MM.1S (cell line): ENCODE results near the gene NCOA5.

Source experiments
- DNase-seq: peaks from one replicate; pipeline ENCODE4 v3.0.0-alpha.2; 2015
- H2AFZ ChIP-seq: fragments of 300-600 bp; sonication (generic); 2 replicates; pipeline ENCODE4 v1.6.0; 2016; ENCODE audit warnings: antibody characterized with exemption, low read length
- H3F3A ChIP-seq: fragments of 300-600 bp; sonication (generic); 2 replicates; pipeline ENCODE4 v1.6.1; 2016; ENCODE audit warnings: mild to moderate bottlenecking, antibody characterized with exemption, low read length, moderate library complexity, mixed read lengths; ENCODE audit not compliant: insufficient read depth
- H3K27ac ChIP-seq: fragments of 300-600 bp; sonication (generic); 2 replicates; pipeline ENCODE4 v1.5.1; 2016; ENCODE audit warnings: mild to moderate bottlenecking, low read length
- H3K27me3 ChIP-seq: fragments of 300-600 bp; sonication (generic); replicated peaks from 2 replicates; pipeline ENCODE4 v1.6.0; 2016; ENCODE audit warnings: low read length; ENCODE audit not compliant: insufficient read depth
- H3K36me3 ChIP-seq: fragments of 300-600 bp; sonication (generic); replicated peaks from 2 replicates; pipeline ENCODE4 v1.6.1; 2016; ENCODE audit warnings: mild to moderate bottlenecking, low read length, mixed read lengths; ENCODE audit not compliant: insufficient read depth
- H3K4me1 ChIP-seq: fragments of 300-600 bp; sonication (generic); 2 replicates; pipeline ENCODE4 v1.6.1; 2016; ENCODE audit warnings: low read length, mixed read lengths
- H3K4me2 ChIP-seq: fragments of 300-600 bp; sonication (generic); 2 replicates; pipeline ENCODE4 v1.6.0; 2016; ENCODE audit warnings: low read depth, low read length
- H3K4me3 ChIP-seq: fragments of 300-600 bp; sonication (generic); 2 replicates; pipeline ENCODE4 v1.5.1; 2016; ENCODE audit warnings: low read length, mixed read lengths
- H3K79me2 ChIP-seq: fragments of 300-600 bp; sonication (generic); 2 replicates; pipeline ENCODE4 v1.6.1; 2016; ENCODE audit warnings: mixed run types, low read length, mixed read lengths
- H3K9ac ChIP-seq: fragments of 300-600 bp; sonication (generic); 2 replicates; pipeline ENCODE4 v1.6.1; 2016; ENCODE audit warnings: low read length, mixed read lengths
- H3K9me2 ChIP-seq: fragments of 300-600 bp; sonication (generic); replicated peaks from 2 replicates; pipeline ENCODE4 v1.6.1; 2016; ENCODE audit warnings: mild to moderate bottlenecking, low read length, mixed read lengths; ENCODE audit not compliant: insufficient read depth
- H3K9me3 ChIP-seq: fragments of 300-600 bp; sonication (generic); replicated peaks from 2 replicates; pipeline ENCODE4 v1.6.1; 2016; ENCODE audit warnings: mild to moderate bottlenecking, low read length, mixed read lengths; ENCODE audit not compliant: insufficient read depth
- H4K20me1 ChIP-seq: fragments of 300-600 bp; sonication (generic); 2 replicates; pipeline ENCODE4 v1.6.1; 2016; ENCODE audit warnings: mild to moderate bottlenecking, low read length, moderate library complexity, mixed read lengths; ENCODE audit not compliant: insufficient read depth
- EZH2 ChIP-seq: fragments of 300-600 bp; sonication (generic); optimal IDR thresholded peaks from 2 replicates; pipeline ENCODE3; 2017; ENCODE audit warnings: low read depth, mild to moderate bottlenecking, antibody characterized with exemption, low read length, mixed read lengths
- EZH2phosphoT487 ChIP-seq: fragments of 300-600 bp; sonication (generic); IDR thresholded peaks from 2 replicates; pipeline ENCODE4 v1.6.1; 2018; ENCODE audit warnings: antibody characterized with exemption, low read length
- TF ChIP-seq, protein P1 (sequence below): fragments of 300-600 bp; sonication (generic); IDR thresholded peaks from 2 replicates; pipeline ENCODE4 v1.5.1; 2016; ENCODE audit warnings: antibody characterized with exemption, low read length, mixed read lengths

NCOA5 gene

DNA sequence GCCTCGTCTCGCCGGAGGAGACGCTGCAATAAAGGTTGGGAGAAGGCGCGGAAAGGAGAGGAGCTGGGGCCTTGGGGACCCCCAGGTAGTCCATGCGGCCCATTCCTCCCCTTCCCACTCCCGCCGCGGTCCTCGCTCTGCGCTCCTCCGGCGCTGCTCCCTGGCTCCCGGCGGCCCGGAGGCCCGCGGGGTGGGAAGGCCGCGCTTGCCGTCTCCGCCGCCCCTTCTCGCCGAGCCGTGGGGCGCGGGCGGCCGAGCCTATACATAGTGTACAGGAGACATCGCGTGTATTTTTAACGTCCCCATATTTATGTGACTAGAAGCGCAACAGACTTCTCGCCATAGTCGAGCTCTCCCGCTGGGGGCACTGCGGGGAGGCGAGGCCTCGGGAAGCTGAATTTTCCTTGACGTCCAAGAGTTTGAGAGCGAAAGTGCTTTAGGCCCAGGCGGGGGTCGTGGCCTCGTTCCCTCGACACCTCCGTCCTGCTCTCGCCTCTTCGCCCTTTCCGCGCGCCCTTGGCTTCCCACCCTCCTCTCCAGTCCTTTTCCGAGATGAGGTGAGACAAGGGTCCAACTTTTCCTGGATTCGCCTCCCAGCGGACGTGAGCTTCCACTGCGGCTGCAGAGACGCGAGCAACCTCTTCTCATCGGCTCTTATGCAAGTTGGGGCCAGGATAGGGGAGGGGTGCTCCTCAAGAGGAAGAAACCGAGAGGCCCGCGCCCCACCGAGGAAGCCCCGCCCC lies 31.7 kb downstream of the NCOA5 start:
- H3F3A ChIP-seq = peaks cover 6% of the 10 kb centered on the region; the same call in 1 of the 2 replicates
- no peak overlapping the region for H3K27ac ChIP-seq
- no peak for TF ChIP-seq EZH2phosphoT487
- TF ChIP-seq EZH2 = no peak
- TF ChIP-seq, protein P1, sequence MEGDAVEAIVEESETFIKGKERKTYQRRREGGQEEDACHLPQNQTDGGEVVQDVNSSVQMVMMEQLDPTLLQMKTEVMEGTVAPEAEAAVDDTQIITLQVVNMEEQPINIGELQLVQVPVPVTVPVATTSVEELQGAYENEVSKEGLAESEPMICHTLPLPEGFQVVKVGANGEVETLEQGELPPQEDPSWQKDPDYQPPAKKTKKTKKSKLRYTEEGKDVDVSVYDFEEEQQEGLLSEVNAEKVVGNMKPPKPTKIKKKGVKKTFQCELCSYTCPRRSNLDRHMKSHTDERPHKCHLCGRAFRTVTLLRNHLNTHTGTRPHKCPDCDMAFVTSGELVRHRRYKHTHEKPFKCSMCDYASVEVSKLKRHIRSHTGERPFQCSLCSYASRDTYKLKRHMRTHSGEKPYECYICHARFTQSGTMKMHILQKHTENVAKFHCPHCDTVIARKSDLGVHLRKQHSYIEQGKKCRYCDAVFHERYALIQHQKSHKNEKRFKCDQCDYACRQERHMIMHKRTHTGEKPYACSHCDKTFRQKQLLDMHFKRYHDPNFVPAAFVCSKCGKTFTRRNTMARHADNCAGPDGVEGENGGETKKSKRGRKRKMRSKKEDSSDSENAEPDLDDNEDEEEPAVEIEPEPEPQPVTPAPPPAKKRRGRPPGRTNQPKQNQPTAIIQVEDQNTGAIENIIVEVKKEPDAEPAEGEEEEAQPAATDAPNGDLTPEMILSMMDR = no peak
- no peaks in the 10 kb centered on the region for H3K9me2 ChIP-seq
- no peaks in the 10 kb centered on the region for H3K79me2 ChIP-seq
- H3K9me3 ChIP-seq = no peaks in the 10 kb centered on the region
- DNase-seq = no peak
- no peaks in the 10 kb centered on the region for H3K27me3 ChIP-seq
- H4K20me1 ChIP-seq = peaks cover 5% of the 10 kb centered on the region; the same call in 1 of the 2 replicates
- H3K4me3 ChIP-seq = no peak overlapping the region
- H2AFZ ChIP-seq = no peak overlapping the region
- peaks cover 13% of the 10 kb centered on the region for H3K4me1 ChIP-seq
- H3K36me3 ChIP-seq = 0 out of 2 replicates have a peak, but pooled peaks cover 3% of the 10 kb centered on the region
- no peak overlapping the region for H3K4me2 ChIP-seq
- H3K9ac ChIP-seq = no peak overlapping the region

DNA sequence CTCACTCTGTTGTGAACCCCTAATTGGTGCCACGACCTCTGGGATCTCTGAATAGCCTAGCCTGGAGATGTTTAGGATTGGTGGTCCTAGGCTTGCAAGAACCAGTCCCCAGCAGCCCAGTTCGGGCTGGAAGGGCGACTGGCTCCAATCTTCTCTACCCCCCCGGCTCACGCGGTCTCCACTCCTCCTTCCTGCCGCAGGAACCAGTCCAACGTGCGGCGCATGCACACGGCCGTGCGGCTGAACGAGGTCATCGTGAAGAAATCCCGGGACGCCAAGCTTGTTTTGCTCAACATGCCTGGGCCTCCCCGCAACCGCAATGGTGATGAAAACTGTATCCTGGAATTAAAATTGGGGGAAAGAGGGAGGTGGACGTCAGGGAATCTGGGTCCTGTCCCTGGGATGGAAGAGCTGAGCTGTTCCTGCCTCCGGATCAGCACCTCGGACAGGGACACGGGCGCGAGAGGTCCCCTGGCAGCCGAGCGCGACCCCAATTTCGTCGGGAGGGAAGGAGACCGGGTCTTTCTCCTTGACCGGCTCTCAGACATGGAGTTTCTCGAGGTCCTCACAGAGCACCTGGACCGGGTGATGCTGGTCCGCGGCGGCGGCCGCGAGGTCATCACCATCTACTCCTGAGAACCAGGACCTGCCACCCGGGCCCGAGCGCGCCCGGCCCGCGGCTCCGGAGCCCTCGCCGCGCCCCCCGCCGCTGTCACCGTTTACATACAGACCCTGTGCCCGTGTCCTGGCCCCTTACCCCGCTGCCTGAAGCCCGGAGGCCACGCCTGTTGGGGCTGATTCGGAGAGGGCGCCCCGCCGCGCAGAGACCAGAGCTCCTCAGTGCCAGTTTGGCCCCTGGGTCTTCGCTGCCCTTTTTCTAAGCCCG lies 32.5 kb downstream of the NCOA5 start:
- no peaks in the 10 kb centered on the region for H3K9me3 ChIP-seq
- H3K36me3 ChIP-seq = 0 out of 2 replicates have a peak, but pooled peaks cover 3% of the 10 kb centered on the region
- H3K27me3 ChIP-seq = no peaks in the 10 kb centered on the region
- TF ChIP-seq EZH2 = no peak
- no peak for TF ChIP-seq EZH2phosphoT487
- TF ChIP-seq, protein P1 = no peak
- peaks cover 13% of the 10 kb centered on the region for H3K4me1 ChIP-seq
- no peak overlapping the region for H3K4me2 ChIP-seq
- H3K4me3 ChIP-seq = no peak overlapping the region
- peaks cover 5% of the 10 kb centered on the region; the same call in 1 of the 2 replicates for H4K20me1 ChIP-seq
- H3K9me2 ChIP-seq = no peaks in the 10 kb centered on the region
- H2AFZ ChIP-seq = no peak overlapping the region
- DNase-seq = no peak
- no peak overlapping the region for H3K9ac ChIP-seq
- peaks cover 6% of the 10 kb centered on the region; the same call in 1 of the 2 replicates for H3F3A ChIP-seq
- no peaks in the 10 kb centered on the region for H3K79me2 ChIP-seq
- no peak overlapping the region for H3K27ac ChIP-seq

DNA sequence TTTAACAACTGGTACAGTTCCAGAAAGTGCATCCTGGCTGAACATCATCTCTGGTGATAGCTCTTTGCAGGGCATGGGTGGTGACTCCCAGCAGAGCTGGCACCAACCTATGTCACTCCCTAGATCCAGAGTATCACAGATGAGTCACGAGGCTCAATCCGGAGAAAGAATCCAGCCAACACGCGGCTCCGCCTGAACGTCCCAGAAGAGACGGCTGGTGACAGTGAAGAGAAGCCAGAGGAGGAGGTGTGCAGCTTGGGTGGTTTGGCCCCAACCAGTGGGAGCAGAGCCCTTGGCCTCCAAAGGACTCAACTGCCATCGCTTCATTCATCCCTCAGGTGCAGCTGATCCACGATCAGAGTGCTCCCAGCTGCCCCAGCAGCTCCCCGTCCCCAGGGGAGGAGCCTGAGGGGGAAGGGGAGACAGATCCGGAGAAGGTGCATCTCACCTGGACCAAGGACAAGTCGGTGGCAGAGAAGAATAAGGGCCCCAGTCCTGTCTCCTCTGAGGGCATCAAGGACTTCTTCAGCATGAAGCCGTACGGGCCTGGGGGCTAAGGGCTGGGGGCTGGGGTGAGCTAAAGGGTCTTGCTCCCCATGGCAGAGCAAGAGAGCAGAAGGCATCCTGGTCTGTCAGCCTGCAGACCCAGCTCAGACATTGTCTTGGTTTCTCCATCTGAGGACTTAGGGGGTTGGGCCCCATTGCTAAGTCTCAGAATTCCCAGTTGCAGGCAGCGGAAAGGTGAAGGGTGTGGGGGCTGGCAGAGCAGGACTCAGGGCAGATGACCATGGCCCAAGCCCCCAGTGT lies 33.5 kb downstream of the NCOA5 start:
- Histone ChIP-seq H3K27me3 (no peaks in the 10 kb centered on the region), H3K9ac (no peak overlapping the region), H3K4me2 (no peak overlapping the region), H3K27ac (no peak overlapping the region), H3K9me3 (no peaks in the 10 kb centered on the region), H4K20me1 (peaks cover 5% of the 10 kb centered on the region; the same call in 1 of the 2 replicates), H3K4me3 (no peak overlapping the region), H3K79me2 (no peaks in the 10 kb centered on the region), H3F3A (peaks cover 6% of the 10 kb centered on the region; the same call in 1 of the 2 replicates), H2AFZ (no peak overlapping the region), H3K36me3 (0 out of 2 replicates have a peak, but pooled peaks cover 3% of the 10 kb centered on the region), H3K9me2 (no peaks in the 10 kb centered on the region), H3K4me1 (peaks cover 10% of the 10 kb centered on the region)
- DNase-seq = no peak
- no peak for TF ChIP-seq EZH2phosphoT487
- no peak for TF ChIP-seq EZH2
